Gastrocnemius medialis (tissue), 4 donors: ENCODE measurements around the gene NR1H3. TPM values are rescaled to one million over a fixed set of nuclear protein-coding genes. Genes with fewer than 3 reads are reported as not detected.

Experiments used
- ATAC-seq, 2 donors: fragments of 150-250 bp; one replicate each; pipeline ENCODE4 v1.9.1; 2016
- DNase-seq, 2 donors: peaks; one replicate each; pipeline ENCODE4 v3.0.0-alpha.2; 2019
- H3K27ac ChIP-seq, 4 donors: fragments of 200-600 bp; sonication (generic); 1 replicate in 1 of 4; 2 replicates in 3 of 4; pipeline ENCODE4 v1.5.1; 2016 to 2018; ENCODE audit warnings: mild to moderate bottlenecking in 2 of 4, moderate library complexity in 1 of 4
- H3K27me3 ChIP-seq, 3 donors: fragments of 200-600 bp; sonication (generic) in 2 of 3; 1 replicate in 1 of 3; 2 replicates in 2 of 3; pipeline versions ENCODE4 v1.5.1 to v1.6.0; 2016 to 2019; ENCODE audit warnings: mild to moderate bottlenecking in 1 of 3, moderate library complexity in 1 of 3
- H3K36me3 ChIP-seq, 2 donors: fragments of 200-600 bp; sonication (generic) in 1 of 2; one replicate each; pipeline ENCODE4 v1.5.1; 2017 to 2018
- H3K4me1 ChIP-seq, 2 donors: fragments of 200-600 bp; sonication (generic) in 1 of 2; one replicate each; pipeline ENCODE4 v1.5.1; 2016 to 2017; ENCODE audit warnings: mild to moderate bottlenecking in 2 of 2
- H3K4me3 ChIP-seq, 4 donors: fragments of 200-600 bp; sonication (generic) in 3 of 4; 1 replicate in 1 of 4; 2 replicates in 3 of 4; pipeline ENCODE4 v1.5.1; 2016 to 2019; ENCODE audit warnings: mild to moderate bottlenecking in 2 of 4
- H3K9me3 ChIP-seq, 3 donors: fragments of 200-600 bp; sonication (generic) in 2 of 3; 1 replicate in 1 of 3; 2 replicates in 2 of 3; pipeline ENCODE4 v1.5.1; 2016 to 2019
- POLR2A ChIP-seq, 2 donors: fragments of 450-650 bp; IDR thresholded peaks; one replicate each; pipeline ENCODE4 v1.6.1; 2017; ENCODE audit warnings: antibody characterized with exemption in 2 of 2, mild to moderate bottlenecking in 2 of 2, moderate library complexity in 2 of 2
- in situ Hi-C, 4 donors: fragments of 200-750 bp; cut with MboI; loops; one replicate each; pipeline versions ENCODE4 v1.15.0 to v1.8.0; 2017; ENCODE audit warnings: low sequenced_read_pairs in 4 of 4
- intact Hi-C: fragments of 100-400 bp; cut with DNase I; formaldehyde crosslinking; loops from one replicate; pipeline ENCODE4 v1.15.1; 2023; ENCODE audit warnings: low total_unique reads
- total RNA-seq, 4 donors: library from RNA; depleted of rRNA; stranded (reverse); fragments of >200 nt; gene quantifications; one replicate each; pipeline versions ENCODE4 v1.1.0 to v1.2.3, GENCODE V29; 2016
- TF ChIP-seq, protein P1 (sequence below), 5 experiments: fragments of 450-650 bp in 3 of 5; fragments of 200-600 bp in 2 of 5; sonication (generic) in 2 of 5; IDR thresholded peaks in 4 of 5; conservative IDR thresholded peaks in 1 of 5; 1 replicate in 4 of 5; 2 replicates in 1 of 5; pipeline ENCODE4 v1.5.1; 2016 to 2019; ENCODE audit warnings: antibody characterized with exemption in 5 of 5, mild to moderate bottlenecking in 3 of 5, moderate library complexity in 3 of 5

The NR1H3 gene
- total RNA-seq, 4 donors from 2014 or later, result 7.9 to 16.3 (median 12.1) TPM

DNA sequence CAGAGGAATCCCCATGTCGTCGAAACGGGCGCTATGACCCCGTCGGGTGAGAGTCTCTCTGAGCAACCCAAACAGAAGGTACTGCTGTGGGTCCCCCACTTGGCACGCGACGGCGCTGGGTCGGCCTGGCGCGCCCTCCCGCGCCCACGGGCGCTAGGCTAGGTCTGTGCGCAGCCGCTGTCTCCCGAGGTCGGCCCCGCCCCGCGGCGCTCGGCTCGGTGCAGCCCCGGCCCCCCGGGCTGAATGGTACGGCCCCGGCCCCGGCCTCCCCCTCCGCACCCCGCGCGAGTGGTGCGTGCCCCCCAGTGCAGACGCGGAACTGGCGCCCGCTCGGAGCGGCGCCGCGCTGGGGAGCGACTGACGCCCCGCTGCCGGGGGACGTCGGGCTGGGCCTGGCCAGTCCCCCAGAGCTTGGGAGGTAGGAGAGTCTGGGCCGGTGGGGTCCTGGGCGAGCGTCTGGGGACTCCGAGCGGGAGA is 12.1 kb downstream of the NR1H3 start, which contains the start of gene MADD:
Gene MADD, plus strand, starts transcription at position 305 of the 477 bp plus-strand sequence.
- in situ Hi-C loops (no loop called here), intact Hi-C loops (loop anchor here (1.0 to 2.0 kb wide), 7 partner anchors 22 to 139 kb away; partner anchors contain the start of genes ACP2, ARFGAP2, DDB2 and SLC39A13)
- ATAC-seq, result peak; percentile 74 to 76
- Histone ChIP-seq H3K27me3 (no peaks in the 10 kb centered on the region), H3K36me3 (peaks cover 0 to 6% of the 10 kb centered on the region in 2 donors), H3K4me1 (peaks cover 40% of the 10 kb centered on the region in 2 donors), H3K27ac (peak within 1 kb of the TSS; percentile 98 to 99 (median 98)), H3K9me3 (no peaks in the 10 kb centered on the region), H3K4me3 (peak within 1 kb of the TSS; percentile 55 to 87 (median 86))
- TF ChIP-seq, protein P1, sequence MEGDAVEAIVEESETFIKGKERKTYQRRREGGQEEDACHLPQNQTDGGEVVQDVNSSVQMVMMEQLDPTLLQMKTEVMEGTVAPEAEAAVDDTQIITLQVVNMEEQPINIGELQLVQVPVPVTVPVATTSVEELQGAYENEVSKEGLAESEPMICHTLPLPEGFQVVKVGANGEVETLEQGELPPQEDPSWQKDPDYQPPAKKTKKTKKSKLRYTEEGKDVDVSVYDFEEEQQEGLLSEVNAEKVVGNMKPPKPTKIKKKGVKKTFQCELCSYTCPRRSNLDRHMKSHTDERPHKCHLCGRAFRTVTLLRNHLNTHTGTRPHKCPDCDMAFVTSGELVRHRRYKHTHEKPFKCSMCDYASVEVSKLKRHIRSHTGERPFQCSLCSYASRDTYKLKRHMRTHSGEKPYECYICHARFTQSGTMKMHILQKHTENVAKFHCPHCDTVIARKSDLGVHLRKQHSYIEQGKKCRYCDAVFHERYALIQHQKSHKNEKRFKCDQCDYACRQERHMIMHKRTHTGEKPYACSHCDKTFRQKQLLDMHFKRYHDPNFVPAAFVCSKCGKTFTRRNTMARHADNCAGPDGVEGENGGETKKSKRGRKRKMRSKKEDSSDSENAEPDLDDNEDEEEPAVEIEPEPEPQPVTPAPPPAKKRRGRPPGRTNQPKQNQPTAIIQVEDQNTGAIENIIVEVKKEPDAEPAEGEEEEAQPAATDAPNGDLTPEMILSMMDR (IDR thresholded peaks at IDR 0.05 in 4 of 5, conservative IDR thresholded peaks at IDR 0.05 in 1 of 5), result no peak
- peak; percentile 87 for TF ChIP-seq POLR2A (IDR thresholded peaks at IDR 0.05)
- DNase-seq, result peak; percentile 73 to 89

DNA sequence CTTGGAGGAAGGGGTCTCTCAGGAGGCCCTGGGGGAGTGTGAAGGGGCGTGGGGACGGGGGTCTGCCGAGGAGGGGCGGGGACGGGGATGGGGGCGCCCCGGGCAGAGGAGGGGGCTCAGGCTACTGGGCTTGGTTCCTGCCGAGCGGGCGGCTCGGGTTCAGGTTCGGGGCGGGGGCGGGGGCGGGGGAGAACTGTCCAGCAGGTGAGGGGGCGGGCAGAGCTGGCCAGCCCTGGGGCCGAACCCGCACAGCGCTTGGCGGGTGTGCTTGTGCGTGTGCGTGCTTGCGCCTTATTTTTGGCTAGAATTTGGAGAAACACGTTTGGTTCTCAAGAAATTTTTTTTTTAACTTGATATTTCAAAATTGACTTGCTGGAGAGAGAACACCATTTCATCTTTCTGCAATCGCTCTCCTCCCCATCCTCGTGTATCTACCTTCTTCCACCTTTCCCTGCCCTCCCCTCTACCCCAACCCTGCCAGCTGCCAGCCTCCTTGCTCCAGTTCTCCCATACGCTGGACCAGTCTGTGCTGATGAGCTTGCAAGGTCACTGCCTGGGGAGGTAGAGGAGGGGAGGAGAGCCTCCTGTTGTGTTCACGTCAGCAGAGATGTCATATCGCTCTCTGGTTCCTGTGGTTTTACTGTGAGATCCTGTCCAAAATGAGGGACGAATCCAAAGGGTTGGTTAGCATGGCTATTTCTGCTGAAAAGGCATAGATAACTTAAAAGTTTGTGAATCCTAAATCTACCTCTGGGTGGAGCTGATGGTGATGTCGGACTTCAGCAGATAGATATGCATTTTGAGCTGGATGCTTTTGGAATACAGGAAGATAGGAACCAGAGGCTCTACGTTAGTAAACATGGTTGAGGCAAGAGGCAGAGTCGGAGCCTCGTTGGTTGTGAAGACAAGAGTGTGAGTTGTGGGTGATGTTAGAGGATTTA is 12.8 kb downstream of the NR1H3 start:
- Histone ChIP-seq H3K4me1 (peaks cover 40% of the 10 kb centered on the region in 2 donors), H3K9me3 (no peaks in the 10 kb centered on the region), H3K27ac (peak overlapping the region; percentile 98 to 99 (median 98)), H3K4me3 (peak overlapping the region; percentile 55 to 87 (median 86)), H3K36me3 (peaks cover 0 to 14% of the 10 kb centered on the region in 2 donors), H3K27me3 (no peaks in the 10 kb centered on the region)
- no peak for TF ChIP-seq POLR2A (IDR thresholded peaks at IDR 0.05)
- TF ChIP-seq, protein P1 (IDR thresholded peaks at IDR 0.05 in 4 of 5, conservative IDR thresholded peaks at IDR 0.05 in 1 of 5), result no peak
- in situ Hi-C loops, result no loop called here
- DNase-seq (peak in 1 of 2 donors; percentile 48), ATAC-seq (peak in 1 of 2 donors; percentile 8)
- intact Hi-C loops, result loop anchor here (1.0 to 2.0 kb wide), 3 partner anchors 84 to 138 kb away; partner anchors contain the start of gene SLC39A13

DNA sequence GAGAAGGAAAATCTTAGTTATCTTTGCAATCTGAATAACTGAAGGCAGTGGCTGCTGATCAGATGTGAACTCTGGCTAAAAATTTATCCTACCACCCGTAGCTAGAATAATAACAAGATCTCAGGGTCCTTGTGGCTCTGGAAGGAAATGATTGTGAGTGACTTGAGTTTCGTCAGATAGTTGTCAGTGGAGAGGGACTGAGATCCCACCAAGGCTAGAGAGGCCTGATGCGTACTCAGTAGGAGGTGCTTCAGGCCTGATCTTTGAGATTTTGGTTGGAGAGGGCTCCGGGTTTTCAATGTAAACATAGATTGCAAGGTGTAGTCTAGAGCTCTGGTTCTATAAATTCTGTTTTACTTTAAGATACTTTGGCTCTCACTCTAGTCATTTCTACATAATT is 13.5 kb downstream of the NR1H3 start:
- H3K9me3 ChIP-seq, result no peaks in the 10 kb centered on the region
- peaks cover 40% of the 10 kb centered on the region in 2 donors for H3K4me1 ChIP-seq
- in situ Hi-C loops, result no loop called here
- DNase-seq (no peak), ATAC-seq (no peak)
- H3K27me3 ChIP-seq, result no peaks in the 10 kb centered on the region
- TF ChIP-seq, protein P1 (IDR thresholded peaks at IDR 0.05 in 4 of 5, conservative IDR thresholded peaks at IDR 0.05 in 1 of 5), result no peak
- TF ChIP-seq POLR2A (IDR thresholded peaks at IDR 0.05), result no peak
- peaks cover 0 to 21% of the 10 kb centered on the region in 2 donors for H3K36me3 ChIP-seq
- intact Hi-C loops, result loop anchor here (2.0 kb wide), 2 partner anchors 83 to 137 kb away; partner anchors contain the start of gene SLC39A13
- peak overlapping the region; percentile 55 to 87 (median 86) for H3K4me3 ChIP-seq
- peak overlapping the region; percentile 98 to 99 (median 98) for H3K27ac ChIP-seq

DNA sequence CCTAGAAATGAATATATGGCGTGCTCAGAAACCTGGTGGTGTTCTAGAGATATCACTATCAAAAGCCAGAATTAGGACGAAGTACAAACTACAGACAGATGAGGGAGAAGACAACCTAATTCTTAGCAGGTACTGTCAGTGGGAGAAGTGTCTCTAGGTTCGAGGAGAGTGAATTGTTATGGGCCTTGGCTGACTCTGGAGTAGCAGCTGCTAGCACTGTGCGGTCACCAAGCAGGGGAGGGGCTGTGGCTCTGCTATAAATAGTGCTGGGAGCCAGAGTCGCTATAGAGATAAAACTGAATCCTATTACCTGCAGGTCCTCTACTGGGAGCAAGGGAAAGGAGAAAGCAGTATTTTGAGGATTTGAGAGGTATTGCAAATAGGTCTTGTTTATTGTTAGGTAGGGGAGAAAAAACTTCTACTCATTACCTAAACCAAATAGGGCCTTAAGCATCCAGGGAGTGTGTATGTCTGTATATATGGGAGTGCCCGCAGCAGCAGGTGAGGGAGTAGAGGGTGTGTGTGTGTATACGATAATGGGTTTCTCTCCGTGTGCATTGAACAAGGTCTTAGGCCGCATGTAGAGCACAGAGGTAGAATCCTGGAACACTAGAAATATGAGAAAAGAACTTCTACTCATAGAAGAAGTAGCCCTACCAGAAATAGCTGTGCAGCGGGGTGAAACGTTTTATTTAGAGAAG is 14.3 kb downstream of the NR1H3 start:
- H3K36me3 ChIP-seq, result peaks cover 3 to 29% of the 10 kb centered on the region in 2 donors
- peak overlapping the region; percentile 98 to 99 (median 98) for H3K27ac ChIP-seq
- ATAC-seq, result peak; percentile 53 to 63
- TF ChIP-seq, protein P1 (IDR thresholded peaks at IDR 0.05 in 4 of 5, conservative IDR thresholded peaks at IDR 0.05 in 1 of 5), result no peak
- peak; percentile 16 to 46 for TF ChIP-seq POLR2A (IDR thresholded peaks at IDR 0.05)
- in situ Hi-C loops (no loop called here), intact Hi-C loops (loop anchor here (2.0 kb wide), 2 partner anchors 83 to 137 kb away; partner anchors contain the start of gene SLC39A13)
- H3K4me3 ChIP-seq, result peak overlapping the region in 2 of 4 donors; percentile 19 to 55
- no peaks in the 10 kb centered on the region for H3K9me3 ChIP-seq
- peak; percentile 66 to 79 for DNase-seq
- peaks cover 40% of the 10 kb centered on the region in 2 donors for H3K4me1 ChIP-seq
- H3K27me3 ChIP-seq, result no peaks in the 10 kb centered on the region
